Fibroblast of lung (primary cell): ENCODE data around the gene SHANK2.

Source experiments
- CTCF ChIP-seq, 2 donors: IDR thresholded peaks in 1 of 2; conservative IDR thresholded peaks in 1 of 2; 1 replicate in 1 of 2; 2 replicates in 1 of 2; pipeline ENCODE4 v1.5.1; 2011 to 2012; ENCODE audit warnings: low read length in 2 of 2, control low read depth in 1 of 2, inconsistent platforms in 1 of 2, low read depth in 1 of 2, mild to moderate bottlenecking in 1 of 2
- EZH2 ChIP-seq: IDR thresholded peaks from 2 replicates; pipeline ENCODE4 v1.5.1; 2012; ENCODE audit warnings: low read length, control low read depth, mild to moderate bottlenecking; ENCODE audit errors: missing control alignments

- TF ChIP-seq EZH2 (no peak), CTCF (conservative IDR thresholded peaks at IDR 0.05 in 1 of 2, IDR thresholded peaks at IDR 0.05 in 1 of 2; ENCODE audit: low read depth in 1 of 2, low read length in 2 of 2) (no peak)
These were observed 49.8 kb downstream of the SHANK2 start for GRCh38 chr11:71202598-71202944.
